Neutrophil (primary cell): ENCODE data around the gene CSTA.
A peak's percentile ranks its signal among the peaks of the same experiment; 100 is the strongest.

Source experiments
- H3K27ac ChIP-seq: fragments of 200-600 bp; sonication (generic); 2 replicates; pipeline ENCODE4 v1.5.1; 2016; ENCODE audit warnings: mild to moderate bottlenecking, moderate library complexity
- H3K27me3 ChIP-seq: fragments of 200-600 bp; sonication (generic); 2 replicates; pipeline ENCODE4 v1.6.0; 2016; ENCODE audit warnings: mild to moderate bottlenecking
- H3K36me3 ChIP-seq: fragments of 200-600 bp; sonication (generic); 2 replicates; pipeline ENCODE4 v1.5.1; 2017
- H3K4me1 ChIP-seq, 2 experiments: fragments of 200-600 bp in 1 of 2; sonication (generic) in 1 of 2; 1 replicate in 1 of 2; 2 replicates in 1 of 2; pipeline versions ENCODE4 v1.5.1 to v1.6.1; 2013 to 2016; ENCODE audit warnings: low read depth in 1 of 2, low read length in 1 of 2, mild to moderate bottlenecking in 1 of 2, moderate library complexity in 1 of 2; ENCODE audit not compliant: control insufficient read depth in 1 of 2, insufficient read depth in 1 of 2
- H3K4me3 ChIP-seq, 2 experiments: fragments of 200-600 bp in 1 of 2; sonication (generic) in 1 of 2; 1 replicate in 1 of 2; 2 replicates in 1 of 2; pipeline ENCODE4 v1.5.1; 2013 to 2016; ENCODE audit warnings: low read depth in 1 of 2, low read length in 1 of 2, mild to moderate bottlenecking in 1 of 2, moderate library complexity in 1 of 2
- H3K9me3 ChIP-seq: fragments of 200-600 bp; sonication (generic); 2 replicates; pipeline ENCODE4 v1.5.1; 2016
- CTCF ChIP-seq: fragments of 200-600 bp; sonication (generic); IDR thresholded peaks from 2 replicates; pipeline ENCODE4 v1.5.1; 2016; ENCODE audit warnings: antibody characterized with exemption

CSTA gene

GRCh38 chr3:122342803-122343202 lies 17.8 kb downstream of the CSTA start:
- Histone ChIP-seq H3K4me3 (no peak overlapping the region), H3K36me3 (peaks cover 65% of the 10 kb centered on the region), H3K4me1 (no peaks in the 10 kb centered on the region), H3K9me3 (no peaks in the 10 kb centered on the region), H3K27ac (no peak overlapping the region), H3K27me3 (no peaks in the 10 kb centered on the region)
- TF ChIP-seq CTCF, result no peak

GRCh38 chr3:122343654-122344053 lies 18.6 kb downstream of the CSTA start:
- Histone ChIP-seq H3K27me3 (no peaks in the 10 kb centered on the region), H3K9me3 (no peaks in the 10 kb centered on the region), H3K4me1 (no peaks in the 10 kb centered on the region), H3K36me3 (peaks cover 57% of the 10 kb centered on the region), H3K27ac (no peak overlapping the region), H3K4me3 (no peak overlapping the region)
- TF ChIP-seq CTCF, result no peak

- no peaks in the 10 kb centered on the region for H3K9me3 ChIP-seq
- no peaks in the 10 kb centered on the region for H3K27me3 ChIP-seq
- no peaks in the 10 kb centered on the region for H3K4me1 ChIP-seq
- H3K4me3 ChIP-seq, result no peak overlapping the region
- peaks cover 2% of the 10 kb centered on the region for H3K36me3 ChIP-seq
- no peak for TF ChIP-seq CTCF
- H3K27ac ChIP-seq, result peak overlapping the region; percentile 2
These were observed 24.1 kb downstream of the CSTA start for GRCh38 chr3:122349171-122349570.

- H3K27ac ChIP-seq, result no peak overlapping the region
These were observed 25.9 kb downstream of the CSTA start for GRCh38 chr3:122350814-122351418.

GRCh38 chr3:122351612-122352011 lies 26.6 kb downstream of the CSTA start:
- Histone ChIP-seq H3K4me3 (no peak overlapping the region), H3K36me3 (no peaks in the 10 kb centered on the region), H3K9me3 (no peaks in the 10 kb centered on the region), H3K27me3 (no peaks in the 10 kb centered on the region), H3K27ac (no peak overlapping the region), H3K4me1 (peaks cover 10 to 13% of the 10 kb centered on the region in 2 experiments)
- TF ChIP-seq CTCF, result no peak

More at GRCh38 chr3:122350814-122351418, 25.9 kb downstream of the CSTA start:
- Histone ChIP-seq H3K4me3 (no peak overlapping the region), H3K9me3 (no peaks in the 10 kb centered on the region), H3K27me3 (no peaks in the 10 kb centered on the region), H3K4me1 (peaks cover 4 to 6% of the 10 kb centered on the region in 2 experiments), H3K36me3 (no peaks in the 10 kb centered on the region)
- TF ChIP-seq CTCF, result no peak
